Liver (tissue), 9 donors: Measurements from ENCODE around the gene MOV10. TPM values are rescaled to one million over a fixed set of nuclear protein-coding genes. Genes with fewer than 3 reads are reported as not detected.

ENCODE experiments used
- DNase-seq: peaks from one replicate; pipeline ENCODE4 v3.0.0-alpha.2; 2017; ENCODE audit warnings: low spot score
- H3K27ac ChIP-seq, 2 donors: one replicate each; pipeline ENCODE4 v1.7.0; 2013; ENCODE audit warnings: inconsistent platforms in 2 of 2, low read length in 2 of 2, control low read depth in 1 of 2, low read depth in 1 of 2, mild to moderate bottlenecking in 1 of 2
- H3K27me3 ChIP-seq, 4 donors: one replicate each; pipeline versions ENCODE4 v1.6.1 to v1.7.0; 2013; ENCODE audit warnings: low read length in 3 of 4, inconsistent platforms in 1 of 4, mild to moderate bottlenecking in 1 of 4, moderate library complexity in 1 of 4; ENCODE audit not compliant: control insufficient read depth in 4 of 4, insufficient read depth in 4 of 4
- H3K36me3 ChIP-seq, 4 donors: one replicate each; pipeline versions ENCODE4 v1.6.1 to v1.7.0; 2013; ENCODE audit warnings: low read length in 3 of 4, mild to moderate bottlenecking in 3 of 4, low read depth in 1 of 4, moderate library complexity in 1 of 4; ENCODE audit not compliant: control insufficient read depth in 4 of 4, insufficient read depth in 3 of 4
- H3K4me1 ChIP-seq, 4 donors: one replicate each; pipeline versions ENCODE4 v1.6.1 to v1.7.0; 2013; ENCODE audit warnings: low read length in 3 of 4, mild to moderate bottlenecking in 3 of 4, moderate library complexity in 1 of 4; ENCODE audit not compliant: control insufficient read depth in 4 of 4, insufficient read depth in 4 of 4
- H3K4me3 ChIP-seq, 3 donors: one replicate each; pipeline versions ENCODE4 v1.6.1 to v1.7.0; 2013; ENCODE audit warnings: low read length in 3 of 3, control low read depth in 1 of 3, low read depth in 1 of 3, mild to moderate bottlenecking in 1 of 3
- H3K9ac ChIP-seq, 2 donors: one replicate each; pipeline ENCODE4 v1.7.0; 2013; ENCODE audit warnings: low read length in 2 of 2, mild to moderate bottlenecking in 2 of 2, moderate library complexity in 2 of 2, control low read depth in 1 of 2, low read depth in 1 of 2
- H3K9me3 ChIP-seq, 4 donors: one replicate each; pipeline versions ENCODE4 v1.6.1 to v1.7.0; 2013; ENCODE audit warnings: low read length in 3 of 4; ENCODE audit not compliant: control insufficient read depth in 4 of 4
- ATF3 ChIP-seq: IDR thresholded peaks from 2 replicates; pipeline ENCODE4 v1.6.1; 2016; ENCODE audit warnings: antibody characterized with exemption
- EGR1 ChIP-seq, 2 donors: IDR thresholded peaks; 2 replicates each; pipeline ENCODE4 v1.6.1; 2016 to 2018; ENCODE audit warnings: antibody characterized with exemption in 2 of 2, low read depth in 2 of 2
- FOXA1 ChIP-seq: IDR thresholded peaks from 2 replicates; pipeline ENCODE4 v1.6.1; 2016; ENCODE audit warnings: antibody characterized with exemption
- FOXA2 ChIP-seq: IDR thresholded peaks from 2 replicates; pipeline ENCODE4 v1.6.1; 2016; ENCODE audit warnings: antibody characterized with exemption
- GABPA ChIP-seq, 2 donors: IDR thresholded peaks in 1 of 2; conservative IDR thresholded peaks in 1 of 2; 2 replicates each; pipeline ENCODE4 v1.6.1; 2016; ENCODE audit warnings: antibody characterized with exemption in 2 of 2, mild to moderate bottlenecking in 1 of 2, moderate library complexity in 1 of 2
- HNF4A ChIP-seq, 2 donors: conservative IDR thresholded peaks; 2 replicates each; pipeline ENCODE4 v1.6.1; 2016; ENCODE audit warnings: antibody characterized with exemption in 2 of 2, mild to moderate bottlenecking in 2 of 2
- HNF4G ChIP-seq: IDR thresholded peaks from 2 replicates; pipeline ENCODE4 v1.6.1; 2016; ENCODE audit warnings: antibody characterized with exemption
- JUND ChIP-seq, 2 donors: IDR thresholded peaks; 2 replicates each; pipeline ENCODE4 v1.6.1; 2016; ENCODE audit warnings: antibody characterized with exemption in 2 of 2
- MAX ChIP-seq: IDR thresholded peaks from 2 replicates; pipeline ENCODE4 v1.6.1; 2016; ENCODE audit warnings: antibody characterized with exemption
- NR2F2 ChIP-seq: IDR thresholded peaks from 2 replicates; pipeline ENCODE4 v1.6.1; 2016; ENCODE audit warnings: antibody characterized with exemption
- RAD21 ChIP-seq, 2 donors: IDR thresholded peaks; 2 replicates each; pipeline ENCODE4 v1.6.1; 2016; ENCODE audit warnings: antibody characterized with exemption in 2 of 2, mild to moderate bottlenecking in 2 of 2
- REST ChIP-seq: IDR thresholded peaks from 2 replicates; pipeline ENCODE4 v1.6.1; 2016; ENCODE audit warnings: antibody characterized with exemption, mild to moderate bottlenecking
- RXRA ChIP-seq, 2 donors: IDR thresholded peaks; 2 replicates each; pipeline ENCODE4 v1.6.1; 2017 to 2018; ENCODE audit warnings: antibody characterized with exemption in 2 of 2, mild to moderate bottlenecking in 1 of 2
- SP1 ChIP-seq: IDR thresholded peaks from 2 replicates; pipeline ENCODE4 v1.6.1; 2018; ENCODE audit warnings: antibody characterized with exemption, mild to moderate bottlenecking
- TAF1 ChIP-seq: conservative IDR thresholded peaks from 2 replicates; pipeline ENCODE4 v1.6.1; 2016; ENCODE audit warnings: antibody characterized with exemption, mild to moderate bottlenecking
- YY1 ChIP-seq: IDR thresholded peaks from 2 replicates; pipeline ENCODE4 v1.6.1; 2016; ENCODE audit warnings: antibody characterized with exemption, mild to moderate bottlenecking
- WGBS: extraction: QIAGEN DNeasy Blood & Tissue Kit; methylation state at CpG from one replicate; pipeline ENCODE4 v1.1.7; 2013; 5-methylcytosine and 5-hydroxymethylcytosine counted together
- polyA plus RNA-seq, 2 donors: library from polyadenylated mRNA; stranded (reverse) in 1 of 2; unstranded in 1 of 2; fragments of 200-250 nt in 1 of 2; fragments of >200 nt in 1 of 2; fragmentation: Nextera tagmentation in 1 of 2; extraction: Ambion mirVana in 1 of 2; gene quantifications; one replicate each; pipeline versions ENCODE4 v1.2.1 to v1.2.3, GENCODE V29; 2013 to 2015
- total RNA-seq, 2 donors: library from RNA; depleted of rRNA; stranded (reverse); fragments of >200 nt; gene quantifications; one replicate each; pipeline ENCODE4 v1.2.3, GENCODE V29; 2014
- TF ChIP-seq, protein P1 (sequence below): fragments of 150-350 bp; IDR thresholded peaks from 2 replicates; pipeline ENCODE4 v1.5.1; 2017; ENCODE audit warnings: improper control_type of control experiment, low read depth, low read length; ENCODE audit not compliant: missing input control
- donor health status: healthy.
- donor health status: healthy.
- donor health status: healthy.
- donor health status: healthy.
- donor health status: healthy.

The MOV10 gene
- total and polyA plus RNA-seq, 4 donors: 32.0 to 36.8 (median 33.7) TPM

- H3K9me3 ChIP-seq: no peaks in the 10 kb centered on the region
- H3K27me3 ChIP-seq: no peaks in the 10 kb centered on the region
- peaks cover 0 to 2% (median 0%) of the 10 kb centered on the region in 4 donors for H3K36me3 ChIP-seq
- peak overlapping the region in 1 of 3 donors; percentile 83 for H3K4me3 ChIP-seq
- H3K4me1 ChIP-seq: peaks cover 20 to 51% (median 39%) of the 10 kb centered on the region in 4 donors
- peak overlapping the region; percentile 78 for H3K27ac ChIP-seq
- TF ChIP-seq RAD21 (IDR thresholded peaks at IDR 0.05): no peak
- TF ChIP-seq HNF4A (conservative IDR thresholded peaks at IDR 0.05): no peak
- no peak for TF ChIP-seq JUND (IDR thresholded peaks at IDR 0.05)
- TF ChIP-seq EGR1 (IDR thresholded peaks at IDR 0.05; ENCODE audit: low read depth in 2 of 2): no peak
- TF ChIP-seq YY1: no peak
- TF ChIP-seq TAF1: no peak
- TF ChIP-seq FOXA1: no peak
- TF ChIP-seq, protein P1, sequence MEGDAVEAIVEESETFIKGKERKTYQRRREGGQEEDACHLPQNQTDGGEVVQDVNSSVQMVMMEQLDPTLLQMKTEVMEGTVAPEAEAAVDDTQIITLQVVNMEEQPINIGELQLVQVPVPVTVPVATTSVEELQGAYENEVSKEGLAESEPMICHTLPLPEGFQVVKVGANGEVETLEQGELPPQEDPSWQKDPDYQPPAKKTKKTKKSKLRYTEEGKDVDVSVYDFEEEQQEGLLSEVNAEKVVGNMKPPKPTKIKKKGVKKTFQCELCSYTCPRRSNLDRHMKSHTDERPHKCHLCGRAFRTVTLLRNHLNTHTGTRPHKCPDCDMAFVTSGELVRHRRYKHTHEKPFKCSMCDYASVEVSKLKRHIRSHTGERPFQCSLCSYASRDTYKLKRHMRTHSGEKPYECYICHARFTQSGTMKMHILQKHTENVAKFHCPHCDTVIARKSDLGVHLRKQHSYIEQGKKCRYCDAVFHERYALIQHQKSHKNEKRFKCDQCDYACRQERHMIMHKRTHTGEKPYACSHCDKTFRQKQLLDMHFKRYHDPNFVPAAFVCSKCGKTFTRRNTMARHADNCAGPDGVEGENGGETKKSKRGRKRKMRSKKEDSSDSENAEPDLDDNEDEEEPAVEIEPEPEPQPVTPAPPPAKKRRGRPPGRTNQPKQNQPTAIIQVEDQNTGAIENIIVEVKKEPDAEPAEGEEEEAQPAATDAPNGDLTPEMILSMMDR: no peak
- no peak for TF ChIP-seq FOXA2
- TF ChIP-seq GABPA (IDR thresholded peaks at IDR 0.05 in 1 of 2, conservative IDR thresholded peaks at IDR 0.05 in 1 of 2): no peak
- no peak for TF ChIP-seq HNF4G
- TF ChIP-seq MAX: no peak
- TF ChIP-seq REST: no peak
- no peak for TF ChIP-seq NR2F2
- no peak for TF ChIP-seq RXRA (IDR thresholded peaks at IDR 0.05)
- TF ChIP-seq SP1: no peak
- DNase-seq: no peak
- 55% methylated on average over 7 of the region's 7 CpGs for WGBS
- peak overlapping the region in 1 of 2 donors; percentile 39 for H3K9ac ChIP-seq
Measured at GRCh38 chr1:112704391-112704933, 30.0 kb downstream of the MOV10 start.

- TF ChIP-seq SP1: peak; percentile 77
- no peak for TF ChIP-seq FOXA2
- TF ChIP-seq TAF1: peak; percentile 65
- peak in 1 of 2 donors; percentile 43 for TF ChIP-seq JUND (IDR thresholded peaks at IDR 0.05)
- TF ChIP-seq RXRA (IDR thresholded peaks at IDR 0.05): peak; percentile 13 to 54
- peak; percentile 62 to 66 for TF ChIP-seq HNF4A (conservative IDR thresholded peaks at IDR 0.05)
- TF ChIP-seq, protein P1: no peak
- TF ChIP-seq MAX: peak; percentile 58
- TF ChIP-seq YY1: peak; percentile 27
- no peak for TF ChIP-seq EGR1 (IDR thresholded peaks at IDR 0.05; ENCODE audit: low read depth in 2 of 2)
- no peak for TF ChIP-seq ATF3
- TF ChIP-seq REST: no peak
- TF ChIP-seq NR2F2: peak; percentile 84
- TF ChIP-seq GABPA (IDR thresholded peaks at IDR 0.05 in 1 of 2, conservative IDR thresholded peaks at IDR 0.05 in 1 of 2): peak in 1 of 2 donors; percentile 26
- TF ChIP-seq RAD21 (IDR thresholded peaks at IDR 0.05): peak; percentile 10 to 59
- Histone ChIP-seq H3K27ac (peak overlapping the region; percentile 78), H3K36me3 (peaks cover 0 to 2% (median 0%) of the 10 kb centered on the region in 4 donors), H3K9me3 (no peaks in the 10 kb centered on the region), H3K9ac (peak overlapping the region; percentile 56 to 59), H3K4me3 (peak overlapping the region; percentile 63 to 83 (median 69)), H3K4me1 (peaks cover 16 to 45% (median 33%) of the 10 kb centered on the region in 4 donors), H3K27me3 (no peaks in the 10 kb centered on the region)
- WGBS: 24% methylated on average over 13 of the region's 13 CpGs
- peak; percentile 58 for DNase-seq
Measured at GRCh38 chr1:112704934-112705627, 30.6 kb downstream of the MOV10 start.
